ENCODE data around the gene FOSB.
"Not testable (repeated sequence)": the region's sequence is repeated elsewhere in the genome, so short reads cannot be mapped to it uniquely, and the experiment has no call there.

Gene FOSB

GRCh38 chr19:45424191-45425058, 43.4 kb upstream of the FOSB start:
- Histone ChIP-seq H3K27ac (ENCODE audit: low read depth, low read length) (peak overlapping the region; percentile 78), H3K4me1 (ENCODE audit: control insufficient read depth in 1 of 2, insufficient read depth in 2 of 2, low read length in 2 of 2) (peaks cover 15 to 22% of the 10 kb centered on the region in 2 donors), H3K36me3 (ENCODE audit: control insufficient read depth in 1 of 2, insufficient read depth in 2 of 2, low read length in 2 of 2) (peaks cover 3 to 6% of the 10 kb centered on the region in 2 donors), H3K9ac (ENCODE audit: low read depth in 1 of 2, low read length in 2 of 2) (peak overlapping the region; percentile 67 to 93), H3K9me3 (ENCODE audit: control insufficient read depth in 1 of 2, low read length in 2 of 2) (no peaks in the 10 kb centered on the region), H3K27me3 (ENCODE audit: control insufficient read depth in 1 of 2, insufficient read depth in 2 of 2, low read length in 2 of 2) (peaks cover 0 to 1% of the 10 kb centered on the region in 2 donors), H3K4me3 (ENCODE audit: low read depth in 1 of 2, low read length in 2 of 2) (peak overlapping the region; percentile 64 to 80)

- peak overlapping the region; percentile 52 to 66 for H3K4me3 ChIP-seq (ENCODE audit: low read depth in 1 of 2, low read length in 2 of 2)
- H3K9ac ChIP-seq (ENCODE audit: low read depth in 1 of 2, low read length in 2 of 2) = peak overlapping the region in 1 of 2 donors; percentile 33
- H3K9me3 ChIP-seq (ENCODE audit: control insufficient read depth in 1 of 2, low read length in 2 of 2) = no peaks in the 10 kb centered on the region
- H3K27ac ChIP-seq (ENCODE audit: low read depth, low read length) = no peak overlapping the region
- peaks cover 9 to 14% of the 10 kb centered on the region in 2 donors for H3K4me1 ChIP-seq (ENCODE audit: control insufficient read depth in 1 of 2, insufficient read depth in 2 of 2, low read length in 2 of 2)
- no peaks in the 10 kb centered on the region for H3K36me3 ChIP-seq (ENCODE audit: control insufficient read depth in 1 of 2, insufficient read depth in 2 of 2, low read length in 2 of 2)
- H3K27me3 ChIP-seq (ENCODE audit: control insufficient read depth in 1 of 2, insufficient read depth in 2 of 2, low read length in 2 of 2) = peaks cover 0 to 2% of the 10 kb centered on the region in 2 donors
Measured at GRCh38 chr19:45428384-45429231, 39.2 kb upstream of the FOSB start.

- H3K4me1 ChIP-seq (ENCODE audit: control insufficient read depth in 1 of 2, insufficient read depth in 2 of 2, low read length in 2 of 2); H3K4me3 ChIP-seq (ENCODE audit: low read depth in 1 of 2, low read length in 2 of 2); H3K27me3 ChIP-seq (ENCODE audit: control insufficient read depth in 1 of 2, insufficient read depth in 2 of 2, low read length in 2 of 2); H3K9ac ChIP-seq (ENCODE audit: low read depth in 1 of 2, low read length in 2 of 2); H3K36me3 ChIP-seq (ENCODE audit: control insufficient read depth in 1 of 2, insufficient read depth in 2 of 2, low read length in 2 of 2); H3K9me3 ChIP-seq (ENCODE audit: control insufficient read depth in 1 of 2, low read length in 2 of 2); H3K27ac ChIP-seq (ENCODE audit: low read depth, low read length): not testable (repeated sequence)
Measured at GRCh38 chr19:45429896-45430295, 37.9 kb upstream of the FOSB start.

- not testable (repeated sequence) for H3K27me3 ChIP-seq (ENCODE audit: control insufficient read depth in 1 of 2, insufficient read depth in 2 of 2, low read length in 2 of 2); H3K27ac ChIP-seq (ENCODE audit: low read depth, low read length); H3K9me3 ChIP-seq (ENCODE audit: control insufficient read depth in 1 of 2, low read length in 2 of 2); H3K4me3 ChIP-seq (ENCODE audit: low read depth in 1 of 2, low read length in 2 of 2); H3K36me3 ChIP-seq (ENCODE audit: control insufficient read depth in 1 of 2, insufficient read depth in 2 of 2, low read length in 2 of 2); H3K4me1 ChIP-seq (ENCODE audit: control insufficient read depth in 1 of 2, insufficient read depth in 2 of 2, low read length in 2 of 2); H3K9ac ChIP-seq (ENCODE audit: low read depth in 1 of 2, low read length in 2 of 2)
Measured at GRCh38 chr19:45431008-45431407, 36.8 kb upstream of the FOSB start.

- H3K9ac ChIP-seq (ENCODE audit: low read depth in 1 of 2, low read length in 2 of 2); H3K27ac ChIP-seq (ENCODE audit: low read depth, low read length); H3K4me1 ChIP-seq (ENCODE audit: control insufficient read depth in 1 of 2, insufficient read depth in 2 of 2, low read length in 2 of 2): not testable (repeated sequence)
Measured at GRCh38 chr19:45432543-45432942, 35.3 kb upstream of the FOSB start.

DNA sequence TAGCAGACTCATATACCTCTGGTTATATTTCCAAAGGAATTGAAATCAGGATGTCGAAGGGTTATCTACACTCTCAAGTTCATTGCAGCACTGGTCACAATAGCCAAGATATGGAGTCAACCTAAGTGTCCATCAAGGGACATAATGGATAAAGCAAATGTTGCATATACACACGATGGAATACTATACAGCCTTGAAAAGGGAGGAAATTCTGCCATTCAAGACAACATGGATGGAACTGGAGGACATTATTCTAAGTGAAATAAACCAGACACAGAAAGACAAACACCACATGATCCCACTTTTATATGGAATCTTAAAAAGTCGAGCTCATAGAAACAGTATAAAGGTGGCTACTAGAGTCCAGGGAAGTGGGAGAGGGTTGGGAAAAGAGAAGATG, 30.5 kb upstream of the FOSB start:
- H3K27ac ChIP-seq (ENCODE audit: low read depth, low read length) = no peak overlapping the region
- no peaks in the 10 kb centered on the region for H3K36me3 ChIP-seq (ENCODE audit: control insufficient read depth in 1 of 2, insufficient read depth in 2 of 2, low read length in 2 of 2)
- peaks cover 5 to 9% of the 10 kb centered on the region in 2 donors for H3K4me1 ChIP-seq (ENCODE audit: control insufficient read depth in 1 of 2, insufficient read depth in 2 of 2, low read length in 2 of 2)
- H3K9me3 ChIP-seq (ENCODE audit: control insufficient read depth in 1 of 2, low read length in 2 of 2) = no peaks in the 10 kb centered on the region
- H3K27me3 ChIP-seq (ENCODE audit: control insufficient read depth in 1 of 2, insufficient read depth in 2 of 2, low read length in 2 of 2) = no peaks in the 10 kb centered on the region
- no peak overlapping the region for H3K4me3 ChIP-seq (ENCODE audit: low read depth in 1 of 2, low read length in 2 of 2)
- H3K9ac ChIP-seq (ENCODE audit: low read depth in 1 of 2, low read length in 2 of 2) = no peak overlapping the region

More at GRCh38 chr19:45432543-45432942, 35.3 kb upstream of the FOSB start:
- not testable (repeated sequence) for H3K9me3 ChIP-seq (ENCODE audit: control insufficient read depth in 1 of 2, low read length in 2 of 2); H3K27me3 ChIP-seq (ENCODE audit: control insufficient read depth in 1 of 2, insufficient read depth in 2 of 2, low read length in 2 of 2); H3K36me3 ChIP-seq (ENCODE audit: control insufficient read depth in 1 of 2, insufficient read depth in 2 of 2, low read length in 2 of 2); H3K4me3 ChIP-seq (ENCODE audit: low read depth in 1 of 2, low read length in 2 of 2)

DNA sequence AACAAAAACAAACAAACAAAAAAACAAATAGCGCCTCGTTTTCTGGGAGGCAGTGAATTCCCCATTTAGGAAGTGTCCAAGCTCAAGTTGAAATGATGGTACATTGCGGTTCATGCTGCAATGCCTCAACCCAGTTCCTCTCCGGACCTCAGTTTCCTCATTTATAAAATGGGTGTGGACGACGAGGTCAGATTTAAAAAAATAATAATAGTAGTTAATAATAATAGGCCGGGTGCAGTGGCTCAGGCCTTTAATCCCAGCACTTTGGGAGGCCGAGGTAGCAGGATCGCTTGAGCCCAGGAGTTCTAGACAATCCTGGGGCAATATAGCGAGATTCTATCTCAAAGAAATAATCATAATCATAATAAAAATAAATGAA, 28.6 kb upstream of the FOSB start:
- H3K9me3 ChIP-seq (ENCODE audit: control insufficient read depth in 1 of 2, low read length in 2 of 2) = no peaks in the 10 kb centered on the region
- peaks cover 11 to 16% of the 10 kb centered on the region in 2 donors for H3K4me1 ChIP-seq (ENCODE audit: control insufficient read depth in 1 of 2, insufficient read depth in 2 of 2, low read length in 2 of 2)
- no peaks in the 10 kb centered on the region for H3K27me3 ChIP-seq (ENCODE audit: control insufficient read depth in 1 of 2, insufficient read depth in 2 of 2, low read length in 2 of 2)
- H3K27ac ChIP-seq (ENCODE audit: low read depth, low read length) = no peak overlapping the region
- H3K4me3 ChIP-seq (ENCODE audit: low read depth in 1 of 2, low read length in 2 of 2) = peak overlapping the region; percentile 54 to 55
- H3K9ac ChIP-seq (ENCODE audit: low read depth in 1 of 2, low read length in 2 of 2) = peak overlapping the region; percentile 51 to 72
- no peaks in the 10 kb centered on the region for H3K36me3 ChIP-seq (ENCODE audit: control insufficient read depth in 1 of 2, insufficient read depth in 2 of 2, low read length in 2 of 2)

GRCh38 chr19:45439569-45440258, 28.1 kb upstream of the FOSB start:
- peak overlapping the region; percentile 51 to 72 for H3K9ac ChIP-seq (ENCODE audit: low read depth in 1 of 2, low read length in 2 of 2)
- H3K36me3 ChIP-seq (ENCODE audit: control insufficient read depth in 1 of 2, insufficient read depth in 2 of 2, low read length in 2 of 2) = no peaks in the 10 kb centered on the region
- no peaks in the 10 kb centered on the region for H3K9me3 ChIP-seq (ENCODE audit: control insufficient read depth in 1 of 2, low read length in 2 of 2)
- peak overlapping the region; percentile 54 to 55 for H3K4me3 ChIP-seq (ENCODE audit: low read depth in 1 of 2, low read length in 2 of 2)
- H3K4me1 ChIP-seq (ENCODE audit: control insufficient read depth in 1 of 2, insufficient read depth in 2 of 2, low read length in 2 of 2) = peaks cover 15 to 20% of the 10 kb centered on the region in 2 donors
- H3K27ac ChIP-seq (ENCODE audit: low read depth, low read length) = peak overlapping the region; percentile 70
- H3K27me3 ChIP-seq (ENCODE audit: control insufficient read depth in 1 of 2, insufficient read depth in 2 of 2, low read length in 2 of 2) = no peaks in the 10 kb centered on the region

DNA sequence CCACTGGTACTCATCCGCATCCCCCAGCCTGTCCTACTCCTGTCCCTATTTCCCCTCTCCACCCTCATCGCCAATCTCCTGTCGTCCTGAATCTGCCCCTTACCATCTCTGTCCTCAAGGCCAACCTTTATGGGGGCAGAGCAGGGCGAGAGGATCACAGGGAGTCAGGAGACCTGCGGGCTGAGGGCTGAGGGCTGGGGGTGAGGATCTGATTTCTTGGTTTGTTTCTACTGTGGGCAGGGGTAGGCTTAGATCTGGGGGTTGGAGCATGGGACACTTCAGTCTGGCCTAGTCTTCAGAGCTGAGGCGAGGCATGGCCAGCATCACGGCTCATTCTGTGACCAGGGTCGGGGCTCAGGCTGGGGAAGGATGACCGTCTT, 27.5 kb upstream of the FOSB start:
- Histone ChIP-seq H3K9ac (ENCODE audit: low read depth in 1 of 2, low read length in 2 of 2) (peak overlapping the region; percentile 51 to 72), H3K4me1 (ENCODE audit: control insufficient read depth in 1 of 2, insufficient read depth in 2 of 2, low read length in 2 of 2) (peaks cover 17 to 26% of the 10 kb centered on the region in 2 donors), H3K9me3 (ENCODE audit: control insufficient read depth in 1 of 2, low read length in 2 of 2) (no peaks in the 10 kb centered on the region)

More for the DNA sequence above, 27.5 kb upstream of the FOSB start:
- Histone ChIP-seq H3K27me3 (ENCODE audit: control insufficient read depth in 1 of 2, insufficient read depth in 2 of 2, low read length in 2 of 2) (no peaks in the 10 kb centered on the region), H3K36me3 (ENCODE audit: control insufficient read depth in 1 of 2, insufficient read depth in 2 of 2, low read length in 2 of 2) (no peaks in the 10 kb centered on the region), H3K4me3 (ENCODE audit: low read depth in 1 of 2, low read length in 2 of 2) (peak overlapping the region; percentile 54 to 55), H3K27ac (ENCODE audit: low read depth, low read length) (peak overlapping the region; percentile 70)

Measured in duodenal mucosa (tissue), 2 donors.